H9 (cell line): Measurements from ENCODE around the gene DGCR2. TPM values are rescaled to one million over a fixed set of nuclear protein-coding genes. Genes with fewer than 3 reads are reported as not detected.

Experiments
- DNase-seq: peaks from one replicate; pipeline ENCODE4 v3.0.0-alpha.2; 2017
- H2AFZ ChIP-seq: one replicate; pipeline ENCODE4 v1.6.1; 2013; ENCODE audit warnings: mild to moderate bottlenecking, low read length, control low read depth, moderate library complexity
- H2AK5ac ChIP-seq: 2 replicates; pipeline ENCODE4 v1.6.1; 2013; ENCODE audit warnings: low read length, control low read depth, mixed read lengths; ENCODE audit not compliant: insufficient read length
- H2BK120ac ChIP-seq: one replicate; pipeline ENCODE4 v1.6.1; 2013; ENCODE audit warnings: low read depth, mild to moderate bottlenecking, low read length, control low read depth, inconsistent platforms; ENCODE audit not compliant: poor library complexity, severe bottlenecking
- H2BK12ac ChIP-seq: 2 replicates; pipeline ENCODE4 v1.6.1; 2013; ENCODE audit warnings: low read length, control low read depth, mixed read lengths, low read depth; ENCODE audit not compliant: insufficient read length
- H2BK15ac ChIP-seq: 2 replicates; pipeline ENCODE4 v1.6.1; 2013; ENCODE audit warnings: low read depth, low read length, control low read depth
- H2BK20ac ChIP-seq: one replicate; pipeline ENCODE4 v1.6.1; 2013; ENCODE audit warnings: low read depth, mild to moderate bottlenecking, low read length, control low read depth, inconsistent platforms; ENCODE audit not compliant: poor library complexity, severe bottlenecking
- H2BK5ac ChIP-seq: 2 replicates; pipeline ENCODE4 v1.6.1; 2013; ENCODE audit warnings: low read length, control low read depth, mixed read lengths; ENCODE audit not compliant: insufficient read length
- H3K14ac ChIP-seq: 2 replicates; pipeline ENCODE4 v1.6.1; 2013; ENCODE audit warnings: low read length, control low read depth; ENCODE audit not compliant: insufficient read depth
- H3K18ac ChIP-seq: 2 replicates; pipeline ENCODE4 v1.6.1; 2013; ENCODE audit warnings: low read depth, mild to moderate bottlenecking, mixed read lengths, low read length, control low read depth; ENCODE audit not compliant: insufficient read length
- H3K23ac ChIP-seq: 2 replicates; pipeline ENCODE4 v1.6.1; 2013; ENCODE audit warnings: low read length, control low read depth, mixed read lengths, low read depth; ENCODE audit not compliant: insufficient read length
- H3K23me2 ChIP-seq: 2 replicates; pipeline ENCODE4 v1.6.1; 2013; ENCODE audit warnings: low read depth, mild to moderate bottlenecking, mixed read lengths, low read length, control low read depth; ENCODE audit not compliant: insufficient read length, poor library complexity, severe bottlenecking
- H3K27ac ChIP-seq: 2 replicates; pipeline ENCODE4 v1.5.1; 2013; ENCODE audit warnings: low read length, control low read depth, mixed read lengths, low read depth; ENCODE audit not compliant: insufficient read length
- H3K27me3 ChIP-seq: 2 replicates; pipeline ENCODE4 v1.6.1; 2013; ENCODE audit warnings: low read length, control low read depth, inconsistent platforms; ENCODE audit not compliant: insufficient read depth
- H3K4ac ChIP-seq: 2 replicates; pipeline ENCODE4 v1.6.1; 2013; ENCODE audit warnings: low read depth, mild to moderate bottlenecking, control low read depth, inconsistent platforms, low read length, moderate library complexity
- H3K4me1 ChIP-seq: 2 replicates; pipeline ENCODE4 v1.6.1; 2013; ENCODE audit warnings: low read length, control low read depth, inconsistent platforms; ENCODE audit not compliant: insufficient read depth
- H3K4me2 ChIP-seq: 2 replicates; pipeline ENCODE4 v1.6.1; 2013; ENCODE audit warnings: low read length, control low read depth, mixed read lengths; ENCODE audit not compliant: insufficient read length, insufficient read depth
- H3K56ac ChIP-seq: 2 replicates; pipeline ENCODE4 v1.6.1; 2013; ENCODE audit warnings: low read depth, mild to moderate bottlenecking, mixed read lengths, low read length, control low read depth; ENCODE audit not compliant: insufficient read length
- H3K79me1 ChIP-seq: 2 replicates; pipeline ENCODE4 v1.6.1; 2013; ENCODE audit warnings: low read depth, mild to moderate bottlenecking, moderate library complexity, low read length, control low read depth, inconsistent platforms; ENCODE audit not compliant: insufficient read depth, poor library complexity, severe bottlenecking
- H3K79me2 ChIP-seq: 2 replicates; pipeline ENCODE4 v1.6.1; 2013; ENCODE audit warnings: low read length, control low read depth, inconsistent platforms; ENCODE audit not compliant: insufficient read depth
- H3K9ac ChIP-seq: 2 replicates; pipeline ENCODE4 v1.6.1; 2013; ENCODE audit warnings: low read length, control low read depth, mixed read lengths; ENCODE audit not compliant: insufficient read length; ENCODE audit errors: extremely low read depth
- H3K9me3 ChIP-seq: one replicate; pipeline ENCODE4 v1.6.1; 2013; ENCODE audit warnings: low read depth, low read length, inconsistent platforms; ENCODE audit not compliant: control insufficient read depth
- H3T11ph ChIP-seq: one replicate; pipeline ENCODE4 v1.6.1; 2013; ENCODE audit warnings: mild to moderate bottlenecking, low read length, control low read depth, inconsistent platforms
- H4K20me1 ChIP-seq: one replicate; pipeline ENCODE4 v1.6.1; 2013; ENCODE audit not compliant: control insufficient read depth, insufficient read length, insufficient read depth
- H4K5ac ChIP-seq: 2 replicates; pipeline ENCODE4 v1.6.1; 2013; ENCODE audit warnings: low read depth, mild to moderate bottlenecking, mixed read lengths, low read length, control low read depth; ENCODE audit not compliant: insufficient read length
- H4K8ac ChIP-seq: replicated peaks from 2 replicates; pipeline ENCODE4 v1.6.1; 2013; ENCODE audit warnings: low read length, control low read depth, mixed read lengths, low read depth; ENCODE audit not compliant: insufficient read length
- H4K91ac ChIP-seq: 2 replicates; pipeline ENCODE4 v1.6.1; 2013; ENCODE audit warnings: low read depth, mild to moderate bottlenecking, moderate library complexity, mixed read lengths, low read length, control low read depth; ENCODE audit not compliant: insufficient read length
- H3K27ac Mint-ChIP-seq, 3 experiments: 2 replicates in 2 of 3; 3 replicates in 1 of 3; pipeline ENCODE4 v1.8.0; 2020 to 2021; ENCODE audit warnings: mixed read lengths in 3 of 3, mild to moderate bottlenecking in 1 of 3, moderate library complexity in 1 of 3
- H3K27me3 Mint-ChIP-seq: 2 replicates; pipeline ENCODE4 v1.8.0; 2021; ENCODE audit warnings: low read depth, mild to moderate bottlenecking, moderate library complexity, mixed read lengths
- H3K36me3 Mint-ChIP-seq, 3 experiments: 2 replicates in 2 of 3; 3 replicates in 1 of 3; pipeline ENCODE4 v1.8.0; 2020 to 2021; ENCODE audit warnings: low read depth in 3 of 3, mixed read lengths in 3 of 3; ENCODE audit not compliant: insufficient read depth in 1 of 3
- H3K4me1 Mint-ChIP-seq, 2 experiments: 2 replicates each; pipeline ENCODE4 v1.8.0; 2020; ENCODE audit warnings: mixed read lengths in 2 of 2
- H3K4me3 Mint-ChIP-seq, 2 experiments: 2 replicates in 1 of 2; 3 replicates in 1 of 2; pipeline ENCODE4 v1.8.0; 2020 to 2021; ENCODE audit warnings: mild to moderate bottlenecking in 2 of 2, mixed read lengths in 2 of 2, moderate library complexity in 1 of 2
- H3K9me3 Mint-ChIP-seq, 2 experiments: 2 replicates in 1 of 2; 3 replicates in 1 of 2; pipeline ENCODE4 v1.8.0; 2020; ENCODE audit warnings: mild to moderate bottlenecking in 2 of 2, mixed read lengths in 2 of 2, moderate library complexity in 1 of 2
- CTCF ChIP-seq: fragments of 200-600 bp; sonication (generic); conservative IDR thresholded peaks from 3 replicates; pipeline ENCODE4 v1.8.0; 2021; ENCODE audit warnings: antibody characterized with exemption, mild to moderate bottlenecking
- WGBS: extraction: QIAGEN DNeasy Blood & Tissue Kit; methylation state at CpG from one replicate; pipeline ENCODE4 v1.1.7; 2013; ENCODE audit warnings: missing lambda C conversion rate, low lambda C conversion rate, mixed read lengths; ENCODE audit not compliant: insufficient read length; ENCODE audit errors: extremely low coverage; 5-methylcytosine and 5-hydroxymethylcytosine counted together
- total RNA-seq: library from RNA; stranded (reverse); gene quantifications from 2 replicates; pipeline ENCODE4 v1.2.1, GENCODE V29; 2021

DGCR2 gene
- total RNA-seq, 1 experiment from 2014 or later, result 47.2 TPM

- no peak overlapping the region for H3K23ac ChIP-seq
- no peak overlapping the region for H3K18ac ChIP-seq
- H4K8ac ChIP-seq, result no peak overlapping the region
- H3K23me2 ChIP-seq, result no peaks in the 10 kb centered on the region
- H4K5ac ChIP-seq, result no peak overlapping the region
- no peak for DNase-seq
- no peak overlapping the region for H2BK12ac ChIP-seq
- peaks cover 6 to 12% of the 10 kb centered on the region in 2 experiments; a peak in 3 of 4 replicates for H3K4me1 Mint-ChIP-seq
- no CpG with 5 or more reads among the region's 15 CpGs for WGBS
- no peak overlapping the region for H4K91ac ChIP-seq
- no peaks in the 10 kb centered on the region for H4K20me1 ChIP-seq
- TF ChIP-seq CTCF, result no peak
- H2BK20ac ChIP-seq, result no peak overlapping the region
- no peaks in the 10 kb centered on the region for H3K79me1 ChIP-seq
- H3K4me1 ChIP-seq, result no peaks in the 10 kb centered on the region
- H3K56ac ChIP-seq, result no peak overlapping the region
- H2AFZ ChIP-seq, result no peak overlapping the region
- no peaks in the 10 kb centered on the region for H3K27me3 ChIP-seq
- H3K9me3 ChIP-seq, result no peaks in the 10 kb centered on the region
- no peak overlapping the region for H3K9ac ChIP-seq
- no peak overlapping the region for H3K27ac ChIP-seq
- peaks cover 5% of the 10 kb centered on the region for H3K27me3 Mint-ChIP-seq
- no peak overlapping the region for H2BK15ac ChIP-seq
- H2BK5ac ChIP-seq, result no peak overlapping the region
- H3K36me3 Mint-ChIP-seq, result no peaks in the 10 kb centered on the region
- H3T11ph ChIP-seq, result no peak overlapping the region
- no peaks in the 10 kb centered on the region for H3K9me3 Mint-ChIP-seq
- H3K4me2 ChIP-seq, result no peak overlapping the region
- no peak overlapping the region for H3K4ac ChIP-seq
- H3K79me2 ChIP-seq, result no peaks in the 10 kb centered on the region
- H2BK120ac ChIP-seq, result no peak overlapping the region
- H3K27ac Mint-ChIP-seq, result 0 out of 7 replicates have a peak overlapping the region, but pooled peaks of 1 of the 3 experiments have one; percentile 33
- no peak overlapping the region for H3K4me3 Mint-ChIP-seq
- no peak overlapping the region for H3K14ac ChIP-seq
- no peak overlapping the region for H2AK5ac ChIP-seq
Measured at GRCh38 chr22:19016081-19016766, 106.0 kb downstream of the DGCR2 start.
